H1 (cell line): Measurements from ENCODE around the gene FGF1. TPM values are rescaled to one million over a fixed set of nuclear protein-coding genes. Genes with fewer than 3 reads are reported as not detected.

ENCODE experiments used
- CTCF ChIA-PET: fragments of 300-600 bp; sonication (Branson Sonifier 250); formaldehyde crosslinking; loops from one replicate; lab custom pipeline; 2021; ENCODE audit not compliant: partially characterized antibody; lab: Charles Lee
- POLR2A ChIA-PET: fragments of 300-600 bp; sonication (Branson Sonifier 250); formaldehyde crosslinking; loops from one replicate; lab custom pipeline; 2021; ENCODE audit warnings: inconsistent platforms; ENCODE audit not compliant: partially characterized antibody; lab: Charles Lee
- DNase-seq, 2 experiments: peaks; one replicate each; pipeline versions ENCODE4 v3.0.0 to v3.0.0-alpha.2; 2010 to 2022; ENCODE audit warnings: low spot score in 2 of 2, low read depth in 1 of 2, mixed read lengths in 1 of 2
- FAIRE-seq: peaks from 2 replicates; lab custom pipeline; 2011; peaks lifted over from hg19 to GRCh38; lab: Jason Lieb, UNC
- H2AFZ ChIP-seq: 2 replicates; pipeline ENCODE4 v1.8.1; 2012; ENCODE audit warnings: low read length, inconsistent platforms
- H2AK5ac ChIP-seq: 2 replicates; pipeline ENCODE4 v1.6.1; 2013; ENCODE audit warnings: low read depth, low read length
- H2BK120ac ChIP-seq: replicated peaks from 2 replicates; pipeline ENCODE3; 2013; ENCODE audit warnings: low read depth, low read length, inconsistent platforms
- H2BK12ac ChIP-seq: 2 replicates; pipeline ENCODE4 v1.6.1; 2013; ENCODE audit warnings: low read depth, low read length
- H2BK15ac ChIP-seq: 2 replicates; pipeline ENCODE4 v1.6.1; 2013; ENCODE audit warnings: low read length
- H2BK20ac ChIP-seq: 2 replicates; pipeline ENCODE4 v1.6.1; 2013; ENCODE audit warnings: low read length
- H2BK5ac ChIP-seq: 2 replicates; pipeline ENCODE4 v1.6.1; 2013; ENCODE audit warnings: low read depth, low read length
- H3K14ac ChIP-seq: 2 replicates; pipeline ENCODE4 v1.6.1; 2013; ENCODE audit warnings: inconsistent platforms; ENCODE audit not compliant: insufficient read length
- H3K18ac ChIP-seq: 2 replicates; pipeline ENCODE4 v1.6.1; 2013; ENCODE audit warnings: low read length; ENCODE audit errors: extremely low read depth
- H3K23ac ChIP-seq: 2 replicates; pipeline ENCODE4 v1.6.1; 2013; ENCODE audit warnings: inconsistent platforms; ENCODE audit not compliant: insufficient read length
- H3K23me2 ChIP-seq: 2 replicates; pipeline ENCODE4 v1.6.1; 2013; ENCODE audit warnings: low read depth, low read length
- H3K27ac ChIP-seq: 2 replicates; pipeline ENCODE4 v1.6.1; 2011; ENCODE audit warnings: low read depth, low read length, inconsistent platforms
- H3K27me3 ChIP-seq, 4 experiments: replicated peaks in 1 of 4; 1 replicate in 1 of 4; 2 replicates in 3 of 4; pipeline versions ENCODE4 v1.6.1 to v1.8.1; 2011 to 2013; ENCODE audit warnings: low read length in 3 of 4, mild to moderate bottlenecking in 3 of 4, inconsistent platforms in 2 of 4, mixed read lengths in 2 of 4, moderate library complexity in 1 of 4; ENCODE audit not compliant: control insufficient read depth in 3 of 4, insufficient read depth in 3 of 4; ENCODE audit errors: extremely low read depth in 1 of 4
- H3K36me3 ChIP-seq, 4 experiments: 2 replicates each; pipeline versions ENCODE4 v1.6.1 to v1.8.1; 2011 to 2013; ENCODE audit warnings: mild to moderate bottlenecking in 4 of 4, low read length in 3 of 4, moderate library complexity in 2 of 4, control low read depth in 1 of 4, inconsistent platforms in 1 of 4; ENCODE audit not compliant: insufficient read depth in 4 of 4, control insufficient read depth in 2 of 4
- H3K4ac ChIP-seq: replicated peaks from 2 replicates; pipeline ENCODE3; 2013; ENCODE audit warnings: low read length, low read depth, mixed read lengths, inconsistent platforms; ENCODE audit not compliant: insufficient read length
- H3K4me1 ChIP-seq, 4 experiments: replicated peaks in 1 of 4; 1 replicate in 1 of 4; 2 replicates in 3 of 4; pipeline versions ENCODE4 v1.6.1 to v1.8.1; 2011 to 2013; ENCODE audit warnings: low read length in 3 of 4, inconsistent platforms in 2 of 4, mixed read lengths in 1 of 4; ENCODE audit not compliant: insufficient read depth in 4 of 4, control insufficient read depth in 3 of 4
- H3K4me2 ChIP-seq, 2 experiments: 2 replicates each; pipeline versions ENCODE4 v1.6.1 to v1.8.1; 2011 to 2013; ENCODE audit warnings: low read depth in 2 of 2, low read length in 2 of 2, control low read depth in 1 of 2, inconsistent platforms in 1 of 2, mild to moderate bottlenecking in 1 of 2; ENCODE audit not compliant: insufficient read depth in 1 of 2
- H3K4me3 ChIP-seq, 4 experiments: fragments of 200-600, 300-600 bp in 1 of 4; sonication (generic), shearing (Covaris generic), sonication (Bioruptor Twin) in 1 of 4; 2 replicates each; pipeline versions ENCODE4 v1.5.1 to v1.8.1; 2011 to 2016; ENCODE audit warnings: low read length in 4 of 4, low read depth in 3 of 4, control low read depth in 2 of 4, inconsistent platforms in 2 of 4, mild to moderate bottlenecking in 2 of 4, mixed read lengths in 1 of 4, moderate library complexity in 1 of 4; ENCODE audit not compliant: insufficient read depth in 2 of 4; ENCODE audit errors: extremely low read depth in 1 of 4
- H3K56ac ChIP-seq: replicated peaks from 2 replicates; pipeline ENCODE3; 2013; ENCODE audit warnings: low read depth, mild to moderate bottlenecking, mixed read lengths, low read length, inconsistent platforms; ENCODE audit not compliant: insufficient read length
- H3K79me1 ChIP-seq: 2 replicates; pipeline ENCODE4 v1.6.1; 2013; ENCODE audit warnings: low read depth, low read length, control low read depth
- H3K79me2 ChIP-seq, 2 experiments: 2 replicates each; pipeline versions ENCODE4 v1.6.1 to v1.8.1; 2012 to 2013; ENCODE audit warnings: low read length in 2 of 2, mild to moderate bottlenecking in 2 of 2, inconsistent platforms in 1 of 2; ENCODE audit not compliant: insufficient read depth in 2 of 2, control insufficient read depth in 1 of 2
- H3K9ac ChIP-seq, 4 experiments: replicated peaks in 1 of 4; 1 replicate in 1 of 4; 2 replicates in 3 of 4; pipeline versions ENCODE4 v1.6.1 to v1.8.1; 2011 to 2013; ENCODE audit warnings: low read depth in 3 of 4, low read length in 3 of 4, control low read depth in 2 of 4, mild to moderate bottlenecking in 2 of 4, moderate library complexity in 2 of 4, inconsistent platforms in 1 of 4; ENCODE audit errors: extremely low read depth in 1 of 4
- H3K9me3 ChIP-seq, 2 experiments: 2 replicates each; pipeline versions ENCODE4 v1.6.1 to v1.8.1; 2012 to 2013; ENCODE audit warnings: mild to moderate bottlenecking in 2 of 2, moderate library complexity in 2 of 2, control low read depth in 1 of 2, inconsistent platforms in 1 of 2, low read depth in 1 of 2, low read length in 1 of 2, mixed read lengths in 1 of 2; ENCODE audit not compliant: insufficient read depth in 2 of 2
- H4K20me1 ChIP-seq, 2 experiments: replicated peaks in 1 of 2; 2 replicates each; pipeline versions ENCODE3 to v1.8.1; 2011 to 2013; ENCODE audit warnings: inconsistent platforms in 2 of 2, low read length in 2 of 2, mild to moderate bottlenecking in 1 of 2; ENCODE audit not compliant: insufficient read depth in 2 of 2, control insufficient read depth in 1 of 2
- H4K5ac ChIP-seq: 2 replicates; pipeline ENCODE4 v1.6.1; 2013; ENCODE audit warnings: low read length, low read depth, mixed read lengths, inconsistent platforms; ENCODE audit not compliant: insufficient read length
- H4K8ac ChIP-seq: 2 replicates; pipeline ENCODE4 v1.8.0; 2013; ENCODE audit warnings: mild to moderate bottlenecking, moderate library complexity, low read length, inconsistent platforms; ENCODE audit not compliant: insufficient read depth; ENCODE audit errors: extremely low read depth
- H4K91ac ChIP-seq: replicated peaks from 2 replicates; pipeline ENCODE3; 2013; ENCODE audit warnings: low read length, mixed read lengths, inconsistent platforms; ENCODE audit not compliant: insufficient read length
- BACH1 ChIP-seq: IDR thresholded peaks from 2 replicates; pipeline ENCODE4 v1.6.1; 2012; ENCODE audit warnings: low read length, improper control_type of control experiment
- CHD1 ChIP-seq: IDR thresholded peaks from 2 replicates; pipeline ENCODE4 v1.6.1; 2012; ENCODE audit warnings: low read depth, low read length, improper control_type of control experiment
- EGR1 ChIP-seq: IDR thresholded peaks from 2 replicates; pipeline ENCODE4 v1.6.1; 2011; ENCODE audit warnings: low read depth, low read length, borderline replicate concordance
- EZH2 ChIP-seq: fragments of 200-600 bp; sonication (generic); IDR thresholded peaks from 2 replicates; pipeline ENCODE4 v1.7.1; 2012; ENCODE audit warnings: low read depth, mild to moderate bottlenecking, moderate library complexity, low read length, inconsistent platforms; ENCODE audit not compliant: severe bottlenecking
- JUN ChIP-seq: IDR thresholded peaks from 2 replicates; pipeline ENCODE4 v1.6.1; 2011; ENCODE audit warnings: low read depth, mild to moderate bottlenecking, improper control_type of control experiment, low read length
- NRF1 ChIP-seq: IDR thresholded peaks from 2 replicates; pipeline ENCODE4 v1.6.1; 2011; ENCODE audit warnings: mild to moderate bottlenecking, low read depth, low read length, improper control_type of control experiment
- SAP30 ChIP-seq: fragments of 300-600 bp; sonication (generic); IDR thresholded peaks from 2 replicates; pipeline ENCODE4 v1.7.1; 2012; ENCODE audit warnings: low read length, moderate library complexity, mild to moderate bottlenecking, inconsistent platforms; ENCODE audit not compliant: insufficient read depth, insufficient replicate concordance
- SP1 ChIP-seq: IDR thresholded peaks from 2 replicates; pipeline ENCODE4 v1.6.1; 2011; ENCODE audit warnings: low read depth, low read length
- SP2 ChIP-seq: IDR thresholded peaks from 2 replicates; pipeline ENCODE4 v1.6.1; 2012; ENCODE audit warnings: mild to moderate bottlenecking, low read length, inconsistent platforms
- ZNF274 ChIP-seq: IDR thresholded peaks from 2 replicates; pipeline ENCODE4 v1.7.0; 2012; ENCODE audit warnings: low read length, borderline replicate concordance; ENCODE audit errors: extremely low read depth
- WGBS, 2 experiments: shearing (Covaris generic) in 1 of 2; methylation state at CpG; one replicate each; pipeline versions ENCODE4 v1.1.6 to v1.1.7; 2013 to 2015; ENCODE audit warnings: low lambda C conversion rate in 2 of 2, mixed read lengths in 2 of 2, inconsistent platforms in 1 of 2, low coverage in 1 of 2, missing lambda C conversion rate in 1 of 2; ENCODE audit not compliant: insufficient replicate concordance in 2 of 2, insufficient coverage in 1 of 2, insufficient read length in 1 of 2; ENCODE audit errors: extremely low coverage in 1 of 2, missing lambda C conversion rate in 1 of 2; 5-methylcytosine and 5-hydroxymethylcytosine counted together
- polyA plus RNA-seq, 7 experiments: library from polyadenylated mRNA; depleted of rRNA in 3 of 7; stranded (reverse) in 5 of 7; unstranded in 2 of 7; fragments of >200 nt in 5 of 7; fragments of 200-250 nt in 2 of 7; gene quantifications; 1 replicate in 5 of 7; 2 replicates in 1 of 7; 4 replicates in 1 of 7; pipeline versions ENCODE4 v1.2.1 to v1.2.3, GENCODE V29; 2011 to 2013; ENCODE audit warnings: missing spikeins in 2 of 7, mixed read lengths in 2 of 7
- total RNA-seq: library from RNA; stranded (reverse); fragmentation: NEBNext Ultra II Directional; extraction: Animal tissue kit (Norgen Biotek cat#: 25700); gene quantifications from 2 replicates; pipeline ENCODE4 v1.2.1, GENCODE V29; 2021
- TF ChIP-seq, protein P1 (sequence below): IDR thresholded peaks from 2 replicates; pipeline ENCODE4 v1.6.1; 2011; ENCODE audit warnings: low read depth, mild to moderate bottlenecking, low read length; ENCODE audit not compliant: insufficient read depth
- TF ChIP-seq, protein P2 (sequence below): IDR thresholded peaks from 2 replicates; pipeline ENCODE4 v1.6.1; 2012; ENCODE audit warnings: inconsistent platforms

Gene FGF1
- total and polyA plus RNA-seq, 2 of the 8 experiments (the other 6 are each of a cell fraction or from before 2014, with no cell fraction given) = 0.30 to 0.50 TPM

DNA sequence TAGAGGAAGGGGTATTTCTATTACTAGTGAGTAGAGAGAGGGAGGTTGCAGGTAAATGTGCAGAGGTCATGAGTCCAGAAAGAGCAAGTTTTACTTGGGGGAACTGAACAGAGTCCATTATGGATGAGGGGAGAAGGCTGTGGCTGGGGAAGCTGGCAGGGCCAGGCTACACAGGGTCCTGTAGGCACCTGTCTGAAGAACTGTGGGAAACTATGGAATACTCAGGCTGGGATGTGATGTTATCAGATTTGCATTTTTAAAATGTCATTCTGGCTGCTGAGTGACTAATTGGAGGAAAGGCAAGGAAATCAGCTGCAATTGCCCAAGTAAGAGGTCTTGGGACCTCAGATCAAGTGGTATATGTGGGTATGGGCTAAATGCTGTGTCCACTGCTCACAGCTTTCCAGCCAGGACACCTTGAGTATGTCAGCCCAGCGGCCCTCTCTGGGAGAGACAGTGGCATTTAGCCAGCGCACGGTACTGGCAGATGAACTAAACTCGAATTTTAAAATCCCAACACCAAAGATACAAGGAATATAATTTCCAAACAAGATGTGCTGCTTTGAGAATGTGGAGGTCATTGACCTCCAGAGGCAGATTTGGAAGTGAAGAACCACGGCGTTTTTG lies 49.1 kb downstream of the FGF1 start:
- Histone ChIP-seq H2AFZ (no peak overlapping the region), H2BK15ac (no peak overlapping the region; the same call in 1 of the 2 replicates), H3K18ac (no peak overlapping the region), H2BK5ac (no peak overlapping the region), H4K20me1 (no peaks in the 10 kb centered on the region), H3K36me3 (no peaks in the 10 kb centered on the region), H4K8ac (no peak overlapping the region), H3K27me3 (no peaks in the 10 kb centered on the region), H3K14ac (no peak overlapping the region), H3K4ac (no peak overlapping the region), H3K56ac (no peak overlapping the region), H4K91ac (no peak overlapping the region), H2BK12ac (no peak overlapping the region), H3K79me1 (no peaks in the 10 kb centered on the region), H3K4me2 (no peak overlapping the region), H3K23ac (no peak overlapping the region), H3K4me1 (no peaks in the 10 kb centered on the region), H4K5ac (no peak overlapping the region), H3K79me2 (no peaks in the 10 kb centered on the region), H2BK120ac (no peak overlapping the region), H3K23me2 (no peaks in the 10 kb centered on the region), H2AK5ac (no peak overlapping the region), H3K4me3 (no peak overlapping the region), H3K9me3 (no peaks in the 10 kb centered on the region), H2BK20ac (no peak overlapping the region), H3K27ac (no peak overlapping the region), H3K9ac (no peak overlapping the region)
- no peak for DNase-seq
- CTCF ChIA-PET = interaction anchor here (0.6 to 2.6 kb wide), 7 partner anchors 18 to 62 kb away, joined by 3 to 10 read pairs (median 5); no protein-coding TSS in a partner anchor
- WGBS, 2 experiments = 97% methylated on average over 6 of the region's 6 CpGs; no CpG with 5 or more reads in 1 of the 2 experiments
- POLR2A ChIA-PET = no interaction called here
- no peak for FAIRE-seq
- TF ChIP-seq SP1 (no peak), EZH2 (no peak), JUN (no peak), EGR1 (no peak), ZNF274 (no peak), BACH1 (no peak), CHD1 (no peak), SP2 (no peak), SAP30 (no peak), NRF1 (no peak)
- TF ChIP-seq, protein P1, sequence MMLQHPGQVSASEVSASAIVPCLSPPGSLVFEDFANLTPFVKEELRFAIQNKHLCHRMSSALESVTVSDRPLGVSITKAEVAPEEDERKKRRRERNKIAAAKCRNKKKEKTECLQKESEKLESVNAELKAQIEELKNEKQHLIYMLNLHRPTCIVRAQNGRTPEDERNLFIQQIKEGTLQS = no peak
- TF ChIP-seq, protein P2, sequence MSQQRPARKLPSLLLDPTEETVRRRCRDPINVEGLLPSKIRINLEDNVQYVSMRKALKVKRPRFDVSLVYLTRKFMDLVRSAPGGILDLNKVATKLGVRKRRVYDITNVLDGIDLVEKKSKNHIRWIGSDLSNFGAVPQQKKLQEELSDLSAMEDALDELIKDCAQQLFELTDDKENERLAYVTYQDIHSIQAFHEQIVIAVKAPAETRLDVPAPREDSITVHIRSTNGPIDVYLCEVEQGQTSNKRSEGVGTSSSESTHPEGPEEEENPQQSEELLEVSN = no peak
